GM04504 (cell line): ENCODE measurements around the gene TPSAB1.
"Not testable (repeated sequence)": the region's sequence is repeated elsewhere in the genome, so short reads cannot be mapped to it uniquely, and the experiment has no call there.

ENCODE experiments used
- DNase-seq: peaks from one replicate; pipeline ENCODE4 v3.0.0-alpha.2; 2012; ENCODE audit warnings: low read depth

The TPSAB1 gene

GRCh38 chr16:1247903-1248537, 7.5 kb downstream of the TPSAB1 start:
- DNase-seq: not testable (repeated sequence)

- DNase-seq: not testable (repeated sequence)
Observed at GRCh38 chr16:1249031-1249755, 8.7 kb downstream of the TPSAB1 start.

- not testable (repeated sequence) for DNase-seq
Observed at GRCh38 chr16:1253701-1254364, 13.3 kb downstream of the TPSAB1 start.

GRCh38 chr16:1254821-1255220, 14.3 kb downstream of the TPSAB1 start:
- not testable (repeated sequence) for DNase-seq

GRCh38 chr16:1255276-1256122, 15.0 kb downstream of the TPSAB1 start, which contains the start of gene TPSD1:
TSS of gene TPSD1 (plus strand) at chr16:1256069. CDS start at chr16:1256281, 212 bp downstream.
- DNase-seq: not testable (repeated sequence)

- not testable (repeated sequence) for DNase-seq
Observed at GRCh38 chr16:1256296-1256873, 15.9 kb downstream of the TPSAB1 start.

GRCh38 chr16:1256874-1257322, 16.4 kb downstream of the TPSAB1 start:
- DNase-seq: no peak

- no peak for DNase-seq
Observed at GRCh38 chr16:1257561-1258224, 17.2 kb downstream of the TPSAB1 start.

GRCh38 chr16:1258225-1258600, 17.7 kb downstream of the TPSAB1 start:
- no peak for DNase-seq

- DNase-seq: no peak
Observed at GRCh38 chr16:1258906-1259759, 18.6 kb downstream of the TPSAB1 start.

GRCh38 chr16:1259760-1260068, 19.2 kb downstream of the TPSAB1 start:
- DNase-seq: no peak

GRCh38 chr16:1260101-1260680, 19.7 kb downstream of the TPSAB1 start:
- DNase-seq: no peak

- DNase-seq: no peak
Observed at GRCh38 chr16:1261131-1261892, 20.8 kb downstream of the TPSAB1 start.

- no peak for DNase-seq
Observed at GRCh38 chr16:1262210-1262845, 21.8 kb downstream of the TPSAB1 start.

GRCh38 chr16:1262846-1263221, 22.3 kb downstream of the TPSAB1 start:
- no peak for DNase-seq

GRCh38 chr16:1263591-1264344, 23.3 kb downstream of the TPSAB1 start:
- no peak for DNase-seq

- DNase-seq: no peak
Observed at GRCh38 chr16:1264345-1265089, 24.0 kb downstream of the TPSAB1 start.
